ENCODE data around the gene RBM44.
A peak's percentile ranks its signal among the peaks of the same experiment; 100 is the strongest.

DNA sequence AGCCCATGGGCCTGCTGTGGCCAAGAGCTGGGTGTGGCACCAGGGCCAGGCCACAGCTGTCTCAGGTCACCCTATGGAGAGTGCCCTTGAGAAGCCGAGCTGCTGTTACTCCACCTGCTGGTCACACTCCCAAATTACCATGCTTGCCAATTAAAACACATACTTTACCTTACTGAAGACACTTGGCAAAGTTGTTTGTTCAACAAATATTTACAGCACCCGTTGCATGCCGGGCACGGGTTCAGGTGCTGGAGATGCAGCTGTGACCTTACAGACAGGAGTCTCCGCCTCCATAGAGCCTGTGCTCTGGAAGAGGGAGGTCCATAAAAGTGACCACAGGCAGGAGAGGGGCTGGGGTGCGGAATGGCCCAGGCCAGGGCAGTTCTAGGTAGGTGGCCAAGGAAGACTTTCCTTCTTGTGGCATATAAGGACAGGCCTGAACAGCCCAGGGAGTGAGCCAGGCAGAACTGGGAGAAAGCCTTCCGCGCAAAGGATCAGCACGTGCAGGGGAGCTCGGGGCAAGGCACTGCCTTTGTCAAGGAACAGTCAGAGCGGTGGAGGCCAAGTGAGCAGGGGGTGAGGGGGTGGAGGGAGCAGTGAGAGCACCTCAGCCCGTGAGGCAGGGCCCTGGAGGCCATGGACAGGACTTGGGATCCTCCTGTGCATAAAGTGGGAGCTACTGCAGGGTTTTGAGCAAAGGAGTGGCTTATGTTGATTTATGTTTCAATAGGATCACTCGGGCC lies 23.6 kb upstream of the RBM44 start:
- peak; percentile 47 for TF ChIP-seq SMC3 (conservative IDR thresholded peaks at IDR 0.05; ENCODE audit: poor library complexity)
- TF ChIP-seq, protein P1, sequence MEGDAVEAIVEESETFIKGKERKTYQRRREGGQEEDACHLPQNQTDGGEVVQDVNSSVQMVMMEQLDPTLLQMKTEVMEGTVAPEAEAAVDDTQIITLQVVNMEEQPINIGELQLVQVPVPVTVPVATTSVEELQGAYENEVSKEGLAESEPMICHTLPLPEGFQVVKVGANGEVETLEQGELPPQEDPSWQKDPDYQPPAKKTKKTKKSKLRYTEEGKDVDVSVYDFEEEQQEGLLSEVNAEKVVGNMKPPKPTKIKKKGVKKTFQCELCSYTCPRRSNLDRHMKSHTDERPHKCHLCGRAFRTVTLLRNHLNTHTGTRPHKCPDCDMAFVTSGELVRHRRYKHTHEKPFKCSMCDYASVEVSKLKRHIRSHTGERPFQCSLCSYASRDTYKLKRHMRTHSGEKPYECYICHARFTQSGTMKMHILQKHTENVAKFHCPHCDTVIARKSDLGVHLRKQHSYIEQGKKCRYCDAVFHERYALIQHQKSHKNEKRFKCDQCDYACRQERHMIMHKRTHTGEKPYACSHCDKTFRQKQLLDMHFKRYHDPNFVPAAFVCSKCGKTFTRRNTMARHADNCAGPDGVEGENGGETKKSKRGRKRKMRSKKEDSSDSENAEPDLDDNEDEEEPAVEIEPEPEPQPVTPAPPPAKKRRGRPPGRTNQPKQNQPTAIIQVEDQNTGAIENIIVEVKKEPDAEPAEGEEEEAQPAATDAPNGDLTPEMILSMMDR (IDR thresholded peaks at IDR 0.05; ENCODE audit: poor library complexity, severe bottlenecking) = peak; percentile 57
- peak; percentile 34 for TF ChIP-seq RAD21 (conservative IDR thresholded peaks at IDR 0.05)
- no peak for TF ChIP-seq EP300 (conservative IDR thresholded peaks at IDR 0.05; ENCODE audit: poor library complexity, severe bottlenecking)
- no peak for TF ChIP-seq POLR2AphosphoS5 (IDR thresholded peaks at IDR 0.05)

All from neural cell (in vitro differentiated cells).